ENCODE measurements around the gene MLLT3.

MLLT3 gene

DNA sequence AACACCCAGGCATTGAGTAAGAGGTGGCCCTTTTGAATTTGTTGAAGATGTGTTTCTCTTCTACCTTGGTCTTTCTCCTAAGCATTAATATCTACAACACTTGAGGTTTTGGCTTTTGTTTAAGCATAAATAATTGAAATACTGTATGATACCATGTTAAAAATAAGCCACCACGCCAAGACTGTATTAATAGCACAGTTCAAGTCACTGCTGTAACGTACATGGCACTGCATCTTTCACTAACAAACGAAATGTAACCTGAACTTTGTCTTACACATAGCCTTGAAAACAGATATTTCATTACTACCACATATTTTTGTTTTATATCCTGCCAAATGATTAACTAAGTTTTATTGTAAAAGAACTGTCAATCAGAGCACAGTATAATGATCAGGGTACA, 112.8 kb downstream of the MLLT3 start:
- DNase-seq (ENCODE audit: low read depth), result no peak

DNA sequence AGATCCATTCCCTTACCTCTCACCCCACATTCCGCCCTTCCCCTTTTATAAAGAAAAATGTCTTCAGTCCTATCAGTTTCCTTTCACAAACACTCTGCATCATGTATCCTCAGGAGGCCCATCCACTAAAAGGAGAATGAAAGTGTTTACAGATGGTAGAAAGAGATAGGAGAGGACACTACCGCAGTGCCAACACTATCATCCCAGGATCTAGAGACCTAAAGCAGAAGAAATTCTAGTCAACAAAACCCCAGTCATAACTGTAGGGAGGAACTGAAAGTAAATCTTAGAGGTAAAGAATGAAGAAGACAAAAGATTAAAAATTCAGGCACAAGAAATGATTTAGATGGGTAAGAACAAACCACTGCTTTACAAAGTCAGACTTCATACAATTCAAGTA, 114.1 kb downstream of the MLLT3 start:
- DNase-seq (ENCODE audit: low read depth), result peak; percentile 62

DNA sequence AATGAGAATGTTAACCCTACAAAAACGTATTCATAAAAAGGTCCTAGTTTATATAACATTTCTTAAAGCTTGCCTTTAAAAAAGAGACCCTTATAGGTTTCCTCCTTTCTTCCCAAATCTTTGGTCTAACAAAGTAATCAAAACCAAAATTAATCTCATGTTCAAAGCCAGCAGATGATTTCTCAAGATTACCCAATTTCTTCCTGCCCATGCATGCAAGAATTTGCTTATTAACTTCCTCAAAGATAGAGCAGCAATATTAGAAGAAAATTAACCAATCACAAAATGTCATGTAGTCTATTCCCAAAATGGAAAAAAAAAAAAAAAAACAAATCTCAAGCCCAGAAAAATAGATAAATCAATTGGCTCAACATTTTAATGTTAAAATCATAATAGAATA, 114.9 kb downstream of the MLLT3 start:
- DNase-seq (ENCODE audit: low read depth), result no peak

DNA sequence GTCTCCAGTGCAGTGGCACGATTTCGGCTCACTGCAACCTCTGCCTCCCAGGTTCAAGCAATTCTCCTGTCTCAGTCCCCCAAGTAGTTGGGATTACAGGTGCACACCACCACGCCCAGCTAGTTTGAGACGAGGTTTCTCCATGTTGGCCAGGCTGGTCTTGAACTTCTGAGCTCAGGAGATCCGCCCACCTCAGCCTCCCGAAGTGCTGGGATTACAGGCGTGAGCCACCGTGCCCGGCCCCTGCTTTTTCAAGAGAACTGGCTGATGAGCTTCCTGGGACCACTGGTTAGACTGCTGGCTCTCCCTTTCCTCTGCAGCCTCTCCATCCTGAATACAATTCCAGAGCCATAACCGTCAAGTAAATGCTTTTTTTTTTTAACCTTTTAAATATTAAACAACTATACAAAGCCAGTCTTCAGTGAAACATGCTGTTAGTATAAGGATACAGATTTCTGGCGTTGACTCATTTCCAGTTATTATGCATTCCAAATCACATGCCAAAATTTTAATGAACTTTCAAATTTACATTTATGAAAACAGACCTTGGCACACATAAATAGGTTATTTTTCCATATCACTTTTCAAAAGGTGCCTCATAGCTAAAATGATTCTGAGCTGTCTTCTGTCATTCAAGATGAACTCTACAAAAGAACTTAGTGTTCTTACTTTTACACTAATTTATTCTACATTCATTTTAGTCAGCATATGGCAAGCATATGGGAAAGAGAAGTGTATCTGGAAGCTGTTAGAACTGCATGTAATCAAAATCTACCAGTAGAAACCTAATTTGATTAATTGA, 116.0 kb downstream of the MLLT3 start:
- DNase-seq (ENCODE audit: low read depth), result no peak

GRCh38 chr9:20505574-20505973, 116.7 kb downstream of the MLLT3 start:
- no peak for DNase-seq (ENCODE audit: low read depth)

- DNase-seq (ENCODE audit: low read depth), result no peak
Observed at GRCh38 chr9:20504930-20505329, 117.4 kb downstream of the MLLT3 start.

DNA sequence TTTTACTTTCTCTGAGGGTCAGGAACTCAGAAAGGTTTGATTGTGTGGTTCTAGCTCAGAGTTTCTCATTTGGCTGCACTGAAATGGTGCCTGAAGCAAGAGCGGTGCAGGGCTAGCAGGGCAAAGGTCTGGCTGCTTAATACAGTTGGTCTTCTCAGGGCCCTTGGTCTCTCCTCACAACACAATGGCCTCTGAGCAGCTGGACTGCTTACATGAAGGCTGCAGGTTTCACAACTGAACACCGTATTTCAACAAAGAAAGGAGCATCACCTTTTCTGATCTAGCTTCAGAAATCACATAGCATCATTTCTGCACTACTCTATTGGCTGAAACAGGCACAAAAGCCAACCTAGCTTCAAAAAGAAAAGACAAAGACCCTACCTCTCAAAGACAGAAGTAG, 122.2 kb downstream of the MLLT3 start:
- DNase-seq (ENCODE audit: low read depth), result no peak

- no peak for DNase-seq (ENCODE audit: low read depth)
Observed at GRCh38 chr9:20499013-20499412, 123.3 kb downstream of the MLLT3 start.

DNA sequence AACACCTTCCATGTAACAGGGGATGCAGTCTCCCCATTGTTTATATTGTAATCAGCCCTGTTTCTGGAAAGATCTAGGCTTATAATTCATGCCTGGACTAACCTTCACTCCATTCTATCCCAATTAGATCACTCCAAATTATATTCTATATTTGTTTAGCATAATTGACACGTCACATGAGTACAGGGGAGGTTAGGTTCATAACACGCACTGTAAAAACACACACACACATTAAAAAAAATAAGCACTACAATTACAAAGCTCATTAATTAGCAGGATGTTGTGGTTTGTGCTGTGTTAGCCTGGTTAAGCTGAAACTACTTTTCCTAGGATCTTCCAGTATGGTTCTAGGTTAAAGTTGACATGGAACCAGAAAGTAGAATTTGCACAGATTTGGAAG, 126.0 kb downstream of the MLLT3 start:
- no peak for DNase-seq (ENCODE audit: low read depth)

GRCh38 chr9:20495098-20495497, 127.2 kb downstream of the MLLT3 start:
- no peak for DNase-seq (ENCODE audit: low read depth)

GRCh38 chr9:20494035-20494434, 128.3 kb downstream of the MLLT3 start:
- DNase-seq (ENCODE audit: low read depth), result no peak

- DNase-seq (ENCODE audit: low read depth), result no peak
Observed at GRCh38 chr9:20492772-20493171, 129.5 kb downstream of the MLLT3 start.

- DNase-seq (ENCODE audit: low read depth), result no peak
Observed at GRCh38 chr9:20491612-20492011, 130.7 kb downstream of the MLLT3 start.

DNA sequence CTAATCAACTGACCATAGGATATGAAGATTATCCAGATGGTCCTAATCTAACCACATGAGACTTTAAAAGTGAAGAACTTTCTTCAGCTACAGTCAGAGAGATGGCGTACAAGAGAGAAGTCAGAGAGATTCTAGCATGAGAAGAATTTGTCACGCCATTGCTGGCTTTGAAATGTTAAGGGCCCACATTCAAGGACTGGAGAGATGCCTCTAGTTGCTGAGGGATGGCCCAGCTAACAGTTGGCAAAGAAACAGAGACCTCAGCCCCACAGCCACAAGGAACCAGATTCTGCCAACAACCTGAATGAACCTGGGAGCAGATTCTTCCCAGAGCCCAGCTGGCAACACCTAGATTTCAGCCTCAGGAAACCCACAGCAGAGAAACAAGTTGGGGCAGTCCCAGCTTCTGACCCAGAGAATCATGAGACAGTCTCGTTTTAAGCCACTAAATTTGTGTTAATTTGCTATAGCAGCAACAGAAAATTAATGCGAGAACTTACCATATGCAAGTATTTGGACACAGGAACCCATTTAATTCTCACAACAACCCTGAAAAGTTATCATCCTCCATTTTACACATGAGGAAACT, 132.0 kb downstream of the MLLT3 start:
- no peak for DNase-seq (ENCODE audit: low read depth)

GRCh38 chr9:20488691-20489090, 133.6 kb downstream of the MLLT3 start:
- no peak for DNase-seq (ENCODE audit: low read depth)

DNA sequence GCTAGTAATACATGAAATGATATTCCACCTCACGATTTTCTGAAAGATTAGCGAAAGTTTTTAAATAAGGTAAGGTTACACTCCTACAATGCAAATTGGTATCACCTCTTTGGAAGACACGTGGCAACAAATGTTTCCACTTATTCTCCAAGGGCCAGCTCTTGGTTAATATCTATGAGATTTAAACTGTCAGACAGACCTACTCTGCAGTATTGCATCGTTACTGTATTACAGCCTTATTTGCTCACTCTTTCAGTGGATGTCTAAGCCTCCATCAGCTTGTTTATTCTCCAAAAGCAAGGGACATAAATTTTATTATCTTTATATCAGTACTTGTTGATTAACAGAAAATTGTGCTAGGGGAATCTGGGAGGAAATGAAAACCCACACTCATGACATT, 135.7 kb downstream of the MLLT3 start:
- DNase-seq (ENCODE audit: low read depth), result no peak

DNA sequence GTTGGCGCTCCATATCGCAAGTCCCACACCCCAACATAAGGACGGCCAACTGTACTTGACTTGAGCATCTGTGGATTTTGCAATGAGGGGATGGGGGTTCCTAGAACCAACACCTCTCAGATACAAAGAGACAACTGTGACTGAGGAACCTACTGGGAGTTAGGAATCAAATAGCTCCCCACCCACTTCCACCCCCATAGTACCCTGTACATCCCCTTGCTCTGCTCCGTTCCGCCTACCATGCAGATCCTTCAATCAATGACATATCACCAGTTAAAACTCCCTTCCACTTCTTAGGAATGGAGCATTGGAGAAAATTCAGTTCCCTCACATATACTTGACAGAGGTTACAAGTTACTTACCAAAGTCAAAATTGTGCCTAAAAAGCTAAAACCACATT, 140.9 kb downstream of the MLLT3 start:
- no peak for DNase-seq (ENCODE audit: low read depth)

- no peak for DNase-seq (ENCODE audit: low read depth)
Observed at GRCh38 chr9:20480249-20480648, 142.1 kb downstream of the MLLT3 start.

DNA sequence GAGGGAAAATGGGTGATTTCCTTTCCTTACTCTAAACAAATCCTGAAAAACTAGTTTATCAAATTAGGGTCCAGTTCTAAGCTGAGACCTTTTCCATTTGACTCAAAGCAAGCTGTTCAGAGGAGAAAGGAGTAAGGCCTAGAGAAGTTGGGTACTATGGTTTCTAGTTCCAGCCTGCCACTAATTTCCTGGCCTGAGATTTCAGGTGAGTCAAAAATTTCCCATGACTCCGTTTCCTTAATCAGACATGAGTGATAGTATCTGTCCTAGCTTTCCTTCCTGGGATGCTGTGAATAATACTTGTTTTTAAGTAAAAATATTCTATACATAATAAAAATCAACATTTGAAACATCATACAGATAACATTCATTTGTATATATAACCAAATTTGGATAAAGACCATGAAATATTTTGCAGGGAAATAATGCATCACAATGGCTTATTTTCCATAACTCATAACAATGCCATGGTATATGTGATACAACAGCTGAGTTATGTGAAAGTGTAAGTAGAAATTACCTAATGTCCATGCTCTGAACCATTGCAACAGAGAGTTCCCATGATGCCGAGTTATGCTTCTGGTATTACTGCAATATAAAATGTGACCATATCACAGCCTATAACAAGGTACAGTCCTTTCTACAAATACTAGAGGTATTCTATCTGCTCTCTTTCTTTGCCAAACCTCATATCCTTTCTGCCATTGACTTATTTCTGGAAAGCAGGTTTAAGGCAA, 142.7 kb downstream of the MLLT3 start:
- no peak for DNase-seq (ENCODE audit: low read depth)

DNA sequence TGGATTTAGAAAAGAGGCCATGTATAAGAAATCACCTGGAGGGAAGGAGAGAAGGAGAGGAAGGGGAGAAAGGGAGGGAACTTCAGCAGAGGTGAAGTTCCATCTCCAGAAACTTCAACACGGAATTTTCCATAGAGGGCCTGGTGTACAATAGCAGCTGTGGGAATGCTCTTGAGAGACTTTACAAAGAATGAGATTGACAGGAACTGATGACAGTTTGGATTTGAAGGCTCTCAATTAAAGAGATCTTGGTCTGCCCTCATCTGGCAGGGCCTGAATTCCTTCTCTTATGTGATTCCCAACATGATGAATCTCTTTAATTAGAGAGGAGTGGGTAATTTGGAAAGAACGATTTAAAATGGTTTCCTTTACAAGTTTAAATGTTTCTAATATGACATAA, 143.5 kb downstream of the MLLT3 start:
- no peak for DNase-seq (ENCODE audit: low read depth)

- no peak for DNase-seq (ENCODE audit: low read depth)
Observed at GRCh38 chr9:20477940-20478620, 144.2 kb downstream of the MLLT3 start.

GRCh38 chr9:20476912-20477521, 145.3 kb downstream of the MLLT3 start:
- no peak for DNase-seq (ENCODE audit: low read depth)
